GM23338 (cell line): ENCODE measurements around the gene HSBP1.

Source experiments
- JUNB ChIP-seq: IDR thresholded peaks from one replicate; pipeline ENCODE4 v1.6.1; 2016; ENCODE audit warnings: antibody characterized with exemption; ENCODE audit not compliant: unreplicated experiment
- TF ChIP-seq, protein P1 (sequence below), 2 experiments: fragments of 200-600 bp in 1 of 2; sonication (generic) in 1 of 2; conservative IDR thresholded peaks; 2 replicates each; pipeline versions ENCODE4 v1.5.1 to v1.6.1; 2016 to 2017; ENCODE audit warnings: antibody characterized with exemption in 2 of 2, low read depth in 2 of 2, mild to moderate bottlenecking in 2 of 2, moderate library complexity in 1 of 2

DNA sequence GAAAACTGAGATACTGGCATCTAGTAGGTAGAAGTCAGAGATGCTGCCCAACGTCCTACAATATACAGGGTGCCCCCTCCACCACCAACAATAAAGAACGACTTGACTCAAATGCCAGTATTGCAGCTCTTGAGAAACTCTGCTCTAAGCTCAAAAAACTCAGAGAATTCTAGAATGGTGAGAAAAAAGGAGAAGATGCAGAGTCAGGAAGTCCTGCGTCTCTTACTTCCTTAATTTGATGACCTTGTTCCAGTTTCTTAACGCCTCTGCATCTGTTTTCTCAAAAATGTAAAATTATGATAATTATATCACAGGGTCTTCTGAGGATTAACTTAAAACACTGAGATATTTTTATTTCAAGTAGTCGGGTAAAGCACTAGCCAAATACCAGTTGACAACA, 1.7 kb upstream of the HSBP1 start:
- TF ChIP-seq, protein P1, sequence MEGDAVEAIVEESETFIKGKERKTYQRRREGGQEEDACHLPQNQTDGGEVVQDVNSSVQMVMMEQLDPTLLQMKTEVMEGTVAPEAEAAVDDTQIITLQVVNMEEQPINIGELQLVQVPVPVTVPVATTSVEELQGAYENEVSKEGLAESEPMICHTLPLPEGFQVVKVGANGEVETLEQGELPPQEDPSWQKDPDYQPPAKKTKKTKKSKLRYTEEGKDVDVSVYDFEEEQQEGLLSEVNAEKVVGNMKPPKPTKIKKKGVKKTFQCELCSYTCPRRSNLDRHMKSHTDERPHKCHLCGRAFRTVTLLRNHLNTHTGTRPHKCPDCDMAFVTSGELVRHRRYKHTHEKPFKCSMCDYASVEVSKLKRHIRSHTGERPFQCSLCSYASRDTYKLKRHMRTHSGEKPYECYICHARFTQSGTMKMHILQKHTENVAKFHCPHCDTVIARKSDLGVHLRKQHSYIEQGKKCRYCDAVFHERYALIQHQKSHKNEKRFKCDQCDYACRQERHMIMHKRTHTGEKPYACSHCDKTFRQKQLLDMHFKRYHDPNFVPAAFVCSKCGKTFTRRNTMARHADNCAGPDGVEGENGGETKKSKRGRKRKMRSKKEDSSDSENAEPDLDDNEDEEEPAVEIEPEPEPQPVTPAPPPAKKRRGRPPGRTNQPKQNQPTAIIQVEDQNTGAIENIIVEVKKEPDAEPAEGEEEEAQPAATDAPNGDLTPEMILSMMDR (conservative IDR thresholded peaks at IDR 0.05; ENCODE audit: low read depth in 2 of 2): no peak
- no peak for TF ChIP-seq JUNB
